OCI-LY1 (cell line): ENCODE data around the gene UBE2R2.

ENCODE experiments used
- H2AFZ ChIP-seq: fragments of 200-600 bp; sonication (generic), shearing (Covaris generic); 2 replicates; pipeline ENCODE4 v1.6.0; 2014; ENCODE audit warnings: antibody characterized with exemption, mild to moderate bottlenecking, low read length
- H3F3A ChIP-seq: fragments of 200-600 bp; sonication (generic), shearing (Covaris generic); 2 replicates; pipeline ENCODE4 v1.6.0; 2014; ENCODE audit warnings: mild to moderate bottlenecking, antibody characterized with exemption, low read length, moderate library complexity; ENCODE audit not compliant: insufficient read depth
- H3K27ac ChIP-seq: fragments of 200-600 bp; sonication (generic); 2 replicates; pipeline ENCODE4 v1.5.1; 2014; ENCODE audit warnings: low read length, mixed run types, mild to moderate bottlenecking, low read depth; ENCODE audit not compliant: poor library complexity, severe bottlenecking
- H3K27me3 ChIP-seq: fragments of 200-600 bp; sonication (generic); 2 replicates; pipeline ENCODE4 v1.6.0; 2014; ENCODE audit warnings: antibody characterized with exemption, mild to moderate bottlenecking, low read length, moderate library complexity; ENCODE audit not compliant: insufficient read depth
- H3K36me3 ChIP-seq: fragments of 200-600 bp; sonication (generic); 2 replicates; pipeline ENCODE4 v1.6.1; 2014; ENCODE audit warnings: mild to moderate bottlenecking, antibody characterized with exemption, low read length, moderate library complexity, mixed read lengths; ENCODE audit not compliant: insufficient read depth
- H3K4me1 ChIP-seq: fragments of 200-600 bp; sonication (generic); 2 replicates; pipeline ENCODE4 v1.5.1; 2014; ENCODE audit warnings: mild to moderate bottlenecking, low read length, moderate library complexity; ENCODE audit not compliant: insufficient read depth, severe bottlenecking
- H3K4me2 ChIP-seq: fragments of 200-600 bp; sonication (generic), shearing (Covaris generic); 2 replicates; pipeline ENCODE4 v1.6.1; 2014; ENCODE audit warnings: low read length
- H3K4me3 ChIP-seq: fragments of 200-600 bp; sonication (generic); 2 replicates; pipeline ENCODE4 v1.5.1; 2014; ENCODE audit warnings: low read length, low read depth, mild to moderate bottlenecking, mixed read lengths; ENCODE audit not compliant: poor library complexity, severe bottlenecking
- H3K79me2 ChIP-seq: fragments of 200-600 bp; shearing (Covaris generic); 2 replicates; pipeline ENCODE4 v1.6.1; 2016; ENCODE audit warnings: mixed run types, low read length, mixed read lengths; ENCODE audit not compliant: insufficient read depth
- H3K9ac ChIP-seq: fragments of 200-600 bp; sonication (generic), shearing (Covaris generic); 2 replicates; pipeline ENCODE4 v1.6.1; 2014; ENCODE audit warnings: mild to moderate bottlenecking, low read length, mixed read lengths
- H3K9me2 ChIP-seq: fragments of 200-600 bp; sonication (generic), shearing (Covaris generic); 2 replicates; pipeline ENCODE4 v1.6.1; 2014; ENCODE audit warnings: low read depth, mild to moderate bottlenecking, low read length, mixed read lengths
- H3K9me3 ChIP-seq: fragments of 200-600 bp; shearing (Covaris generic); 2 replicates; pipeline ENCODE4 v1.6.1; 2014; ENCODE audit warnings: low read length, mixed read lengths
- H4K20me1 ChIP-seq: fragments of 200-600 bp; sonication (generic), shearing (Covaris generic); 2 replicates; pipeline ENCODE4 v1.6.0; 2016; ENCODE audit warnings: mild to moderate bottlenecking, low read length; ENCODE audit not compliant: insufficient read depth
- CTCF ChIP-seq: fragments of 200-600 bp; sonication (generic), shearing (Covaris generic); IDR thresholded peaks from 2 replicates; pipeline ENCODE4 v1.5.1; 2017; ENCODE audit warnings: mild to moderate bottlenecking, antibody characterized with exemption, low read length, moderate library complexity, mixed read lengths
- EZH2 ChIP-seq: fragments of 200-600 bp; sonication (generic), shearing (Covaris generic); IDR thresholded peaks from 2 replicates; pipeline ENCODE4 v1.8.0; 2017; ENCODE audit warnings: borderline replicate concordance, mixed run types, mild to moderate bottlenecking, antibody characterized with exemption, low read length, moderate library complexity, mixed read lengths

UBE2R2 gene

GRCh38 chr9:33942471-33943083 lies 125.6 kb downstream of the UBE2R2 start:
- Histone ChIP-seq H3K27ac (no peak overlapping the region), H3K79me2 (no peaks in the 10 kb centered on the region), H3K9me3 (no peaks in the 10 kb centered on the region), H3K27me3 (no peaks in the 10 kb centered on the region), H3K9me2 (no peaks in the 10 kb centered on the region), H3K4me2 (no peak overlapping the region), H2AFZ (no peak overlapping the region), H3K4me1 (no peaks in the 10 kb centered on the region), H3F3A (no peaks in the 10 kb centered on the region; the same call in 1 of the 2 replicates), H3K4me3 (no peak overlapping the region), H4K20me1 (0 out of 2 replicates have a peak, but pooled peaks cover 4% of the 10 kb centered on the region), H3K36me3 (peaks cover 94% of the 10 kb centered on the region), H3K9ac (no peak overlapping the region)
- no peak for TF ChIP-seq CTCF
- TF ChIP-seq EZH2, result no peak

GRCh38 chr9:33943389-33943788 lies 126.4 kb downstream of the UBE2R2 start:
- no peak overlapping the region for H3K27ac ChIP-seq

GRCh38 chr9:33946779-33947535 lies 130.0 kb downstream of the UBE2R2 start:
- Histone ChIP-seq H3K9me2 (no peaks in the 10 kb centered on the region), H3K27me3 (no peaks in the 10 kb centered on the region), H3K79me2 (no peaks in the 10 kb centered on the region), H3K27ac (no peak overlapping the region), H3K4me1 (no peaks in the 10 kb centered on the region), H3K4me2 (no peak overlapping the region), H4K20me1 (no peaks in the 10 kb centered on the region), H3K9ac (no peak overlapping the region), H2AFZ (no peak overlapping the region), H3K9me3 (no peaks in the 10 kb centered on the region), H3F3A (no peaks in the 10 kb centered on the region), H3K36me3 (peaks cover 89% of the 10 kb centered on the region), H3K4me3 (no peak overlapping the region)
- no peak for TF ChIP-seq CTCF
- TF ChIP-seq EZH2, result no peak

More at GRCh38 chr9:33943389-33943788, 126.4 kb downstream of the UBE2R2 start:
- Histone ChIP-seq H3K4me1 (no peaks in the 10 kb centered on the region), H3K9me2 (no peaks in the 10 kb centered on the region), H3K27me3 (no peaks in the 10 kb centered on the region), H2AFZ (no peak overlapping the region), H3K4me2 (no peak overlapping the region), H3K9me3 (no peaks in the 10 kb centered on the region), H3K9ac (no peak overlapping the region), H3K36me3 (peaks cover 94% of the 10 kb centered on the region), H3K4me3 (no peak overlapping the region), H4K20me1 (0 out of 2 replicates have a peak, but pooled peaks cover 4% of the 10 kb centered on the region), H3F3A (no peaks in the 10 kb centered on the region; the same call in 1 of the 2 replicates), H3K79me2 (no peaks in the 10 kb centered on the region)
- TF ChIP-seq EZH2, result no peak
- TF ChIP-seq CTCF, result no peak
